D341Med (cell line): Measurements from ENCODE around the gene RHOJ.

Experiments used
- DNase-seq: peaks from one replicate; pipeline ENCODE4 v3.0.0; 2012; ENCODE audit warnings: low spot score

The RHOJ gene

GRCh38 chr14:63205866-63206265 is 1.6 kb downstream of the RHOJ start:
- no peak for DNase-seq

GRCh38 chr14:63209160-63209559 is 4.9 kb downstream of the RHOJ start:
- no peak for DNase-seq

DNA sequence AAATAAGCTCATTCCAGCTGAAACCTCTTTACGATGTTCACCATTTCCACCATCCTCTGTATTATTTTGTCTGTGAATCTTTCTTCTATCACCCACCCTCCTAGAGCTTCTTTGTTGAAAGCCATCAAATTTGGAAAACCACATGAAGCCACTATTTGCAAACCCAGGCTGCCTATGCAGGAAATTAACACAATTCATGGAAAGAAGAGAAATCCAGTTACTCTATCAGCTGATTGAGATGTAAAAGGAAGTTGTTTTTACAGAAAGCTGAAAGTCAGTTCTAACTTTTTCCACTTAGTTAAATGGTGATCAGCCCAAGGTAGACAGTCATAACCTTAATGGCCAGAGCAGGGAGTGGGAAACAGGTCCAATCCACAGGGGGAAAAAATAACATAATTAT is 6.6 kb downstream of the RHOJ start:
- no peak for DNase-seq

DNA sequence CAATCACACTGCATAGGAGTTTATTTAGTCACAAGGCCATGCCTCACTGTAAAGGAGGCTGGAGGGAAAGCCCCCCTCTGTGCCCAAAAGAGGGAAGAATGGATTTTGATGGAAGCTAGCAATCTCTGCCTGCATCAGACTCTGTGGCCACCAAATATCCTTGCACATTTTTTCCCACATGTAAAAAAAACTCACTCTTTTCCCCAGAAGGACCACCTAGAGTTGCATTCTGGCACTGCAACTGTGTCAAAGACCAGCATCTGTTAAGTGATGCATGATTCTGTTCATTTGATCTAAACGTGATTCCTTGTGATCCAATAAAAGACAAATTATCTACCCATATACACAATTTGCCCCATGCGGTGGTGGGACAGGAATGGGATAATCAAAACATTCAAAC is 8.0 kb downstream of the RHOJ start:
- DNase-seq, result no peak

DNA sequence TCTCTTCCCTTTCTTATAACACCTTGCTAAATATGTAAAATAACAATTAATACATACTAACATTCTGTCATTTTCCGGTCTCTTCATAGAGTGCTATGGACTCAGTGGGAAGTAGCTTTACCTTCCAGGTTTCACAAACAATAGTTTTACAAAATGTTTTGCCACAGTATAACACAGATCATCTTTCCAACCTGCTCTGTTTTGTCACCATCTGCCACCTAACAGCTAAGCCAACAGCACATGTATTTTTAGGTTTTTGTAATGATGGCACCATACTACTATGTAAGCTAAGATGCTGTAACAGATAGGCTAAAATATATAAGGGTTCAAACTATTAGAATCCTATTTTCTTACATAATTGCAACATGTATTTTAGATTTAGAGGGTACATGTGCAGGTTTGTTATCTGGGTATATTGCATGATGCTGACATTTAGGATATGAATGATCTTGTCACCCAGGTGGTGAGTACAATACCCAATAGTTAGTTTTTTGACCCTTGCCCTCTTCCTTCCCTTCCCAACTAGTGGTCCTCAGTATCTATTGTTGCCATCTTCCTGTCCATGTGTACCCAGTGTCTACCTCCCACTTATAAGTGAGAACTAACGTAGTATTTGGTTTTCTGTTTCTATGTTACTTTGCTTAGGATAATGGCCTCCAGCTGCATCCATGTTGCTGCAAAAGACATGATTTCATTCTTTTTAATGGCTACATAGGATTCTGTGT is 8.7 kb downstream of the RHOJ start:
- DNase-seq, result no peak

GRCh38 chr14:63214417-63215196 is 10.4 kb downstream of the RHOJ start:
- no peak for DNase-seq

DNA sequence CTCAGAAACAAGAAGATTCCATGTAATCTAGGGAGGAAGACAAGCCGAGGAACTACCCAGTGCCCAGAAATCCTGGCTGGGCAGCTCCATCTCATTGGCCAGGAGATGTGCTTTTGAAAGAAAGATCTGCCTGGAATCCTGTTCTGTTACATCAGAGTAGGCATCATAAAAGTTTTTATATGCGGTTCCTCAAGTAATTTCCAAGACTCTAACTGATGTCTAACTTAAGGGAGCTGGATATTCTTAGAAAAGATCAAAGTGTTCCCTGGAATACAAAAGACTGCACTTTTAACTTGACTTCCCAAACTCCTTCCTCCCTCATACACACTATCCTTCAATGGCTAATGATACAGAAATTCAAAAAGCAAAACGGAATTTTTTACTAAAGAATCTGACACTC is 16.3 kb downstream of the RHOJ start:
- DNase-seq, result no peak

DNA sequence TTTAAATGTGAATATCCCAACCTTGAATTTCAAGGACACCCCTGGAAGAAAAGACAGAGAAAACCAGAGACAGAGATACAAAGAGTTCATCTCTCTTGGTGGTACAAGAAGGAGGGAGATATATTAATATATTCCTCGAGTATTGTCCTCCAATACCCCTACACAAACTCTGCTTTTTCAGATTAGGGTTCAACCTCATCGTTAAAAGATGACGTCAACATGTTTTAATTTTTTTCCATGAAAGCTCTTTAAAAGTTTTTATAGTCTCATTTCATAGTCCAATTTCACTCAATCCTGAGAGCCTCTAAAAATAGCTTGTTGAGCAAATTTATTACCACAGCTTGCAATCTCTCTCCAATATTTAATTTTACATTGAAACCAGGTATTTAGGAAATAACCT is 19.4 kb downstream of the RHOJ start:
- DNase-seq, result no peak

DNA sequence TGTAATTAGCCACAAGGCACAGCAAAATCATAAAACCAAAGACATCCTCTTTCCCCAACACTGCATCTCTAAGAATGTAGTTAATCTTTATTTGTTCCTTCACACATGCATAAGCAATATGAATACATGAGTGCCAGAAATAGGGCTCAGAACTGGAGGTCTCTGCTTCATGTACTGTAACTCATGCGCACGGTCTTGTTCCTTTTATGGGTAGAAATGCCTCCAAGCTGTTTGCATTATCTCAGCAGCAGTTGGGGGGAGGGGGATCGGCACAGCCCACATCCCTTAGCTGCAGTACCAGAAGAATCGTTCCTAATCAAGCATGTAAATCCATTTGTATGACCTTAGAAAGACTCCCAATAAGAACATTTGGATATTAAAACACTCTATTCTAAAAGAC is 20.0 kb downstream of the RHOJ start:
- DNase-seq, result no peak

DNA sequence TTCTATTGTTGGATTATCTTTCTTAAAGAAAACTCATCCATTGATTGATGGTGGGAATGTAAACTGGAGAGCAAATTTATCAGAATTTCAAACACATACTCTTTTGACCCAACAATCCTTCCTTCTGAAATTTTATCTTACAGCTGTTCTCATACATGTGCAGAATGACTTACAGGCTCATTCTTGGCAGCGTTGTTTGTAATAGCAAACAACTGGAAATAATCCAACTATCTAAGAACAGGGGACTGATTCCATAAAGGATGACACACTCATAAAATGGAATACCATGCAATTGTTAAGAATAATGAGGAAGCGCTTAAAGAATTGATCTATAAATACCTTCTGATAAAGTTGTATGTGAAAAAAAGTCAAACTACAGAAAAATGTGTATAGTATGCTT is 24.0 kb downstream of the RHOJ start:
- DNase-seq, result no peak

GRCh38 chr14:63229330-63230059 is 25.3 kb downstream of the RHOJ start:
- no peak for DNase-seq

- DNase-seq, result no peak
Observed at GRCh38 chr14:63231766-63232165, 27.5 kb downstream of the RHOJ start.

- no peak for DNase-seq
Observed at GRCh38 chr14:63237791-63238190, 33.5 kb downstream of the RHOJ start.

DNA sequence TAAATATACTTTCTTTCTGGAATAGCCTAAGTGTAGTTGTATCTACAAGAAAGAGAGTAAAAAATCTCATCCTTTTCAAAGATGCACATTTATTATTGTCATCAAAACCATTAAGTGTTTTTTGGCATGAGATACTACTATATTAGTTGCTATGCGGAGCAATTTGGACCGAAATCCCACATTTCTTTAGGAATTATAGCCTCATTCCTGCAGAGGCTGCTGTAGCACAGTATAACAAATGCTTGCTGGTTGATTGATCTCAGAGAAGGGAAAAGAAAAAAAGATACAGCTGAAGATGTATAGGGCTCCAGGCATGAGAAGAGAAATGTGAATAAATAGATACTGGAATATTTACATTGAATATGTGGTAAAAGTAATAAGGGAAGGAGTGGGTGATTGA is 36.0 kb downstream of the RHOJ start:
- DNase-seq, result no peak

DNA sequence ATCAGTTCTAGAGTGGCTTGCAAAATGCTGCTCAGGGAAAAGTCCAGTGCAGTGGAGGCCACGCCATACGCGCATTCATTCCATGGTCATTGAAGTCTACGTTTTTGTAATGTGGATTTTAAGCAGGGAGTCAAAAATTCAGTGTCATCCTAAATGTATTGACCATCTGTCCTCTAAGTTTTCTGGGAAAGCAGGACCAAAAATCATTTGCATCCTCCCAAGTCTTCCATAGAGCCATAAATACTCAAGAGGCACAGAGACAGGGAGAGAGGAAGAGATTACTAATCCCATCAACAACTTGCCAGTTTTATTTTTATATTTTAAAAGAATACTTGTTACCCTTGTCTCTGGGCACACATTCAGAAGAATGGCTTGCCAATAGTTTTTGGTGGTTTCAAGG is 36.9 kb downstream of the RHOJ start:
- DNase-seq, result no peak

- no peak for DNase-seq
Observed at GRCh38 chr14:63243646-63244045, 39.4 kb downstream of the RHOJ start.

GRCh38 chr14:63245893-63246292 is 41.6 kb downstream of the RHOJ start:
- peak; percentile 54 for DNase-seq

DNA sequence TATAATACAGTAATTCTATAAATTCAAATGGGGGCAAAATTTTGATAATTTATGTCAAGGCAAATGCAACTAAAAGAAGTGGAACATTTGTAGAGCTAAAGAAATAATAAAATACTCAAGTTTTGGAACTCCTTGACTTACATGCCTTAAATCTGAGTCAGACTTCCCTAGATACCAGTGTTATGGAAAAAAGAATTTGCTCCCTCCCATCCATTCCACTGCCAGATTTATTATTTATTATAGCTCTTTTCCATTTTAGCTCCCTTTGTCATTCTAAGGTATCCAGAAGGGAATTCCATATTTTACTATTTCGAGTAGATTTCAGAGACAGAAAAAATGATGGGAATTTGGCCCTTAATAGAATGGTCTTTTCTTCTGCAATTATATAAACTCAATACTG is 44.0 kb downstream of the RHOJ start:
- no peak for DNase-seq

DNA sequence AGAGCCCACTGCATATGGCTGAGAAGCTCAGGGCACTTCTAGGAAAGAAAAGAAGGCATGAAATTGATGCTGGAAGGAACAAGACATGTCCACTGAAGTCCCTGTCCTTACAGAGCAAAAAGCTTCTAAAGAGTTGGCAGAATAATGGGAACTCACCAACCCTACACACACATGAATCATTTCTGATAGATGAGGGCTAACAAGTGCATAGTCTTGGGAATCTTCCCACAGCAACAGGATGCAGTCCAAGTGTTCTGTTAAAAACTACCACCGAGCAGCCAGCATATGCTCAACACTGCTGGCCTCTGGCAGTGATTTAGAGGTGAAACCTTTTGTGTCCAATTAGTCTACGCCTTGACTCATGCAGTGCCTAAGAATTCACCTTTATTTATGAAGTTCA is 44.8 kb downstream of the RHOJ start:
- no peak for DNase-seq

GRCh38 chr14:63257299-63257698 is 53.1 kb downstream of the RHOJ start:
- DNase-seq, result no peak

DNA sequence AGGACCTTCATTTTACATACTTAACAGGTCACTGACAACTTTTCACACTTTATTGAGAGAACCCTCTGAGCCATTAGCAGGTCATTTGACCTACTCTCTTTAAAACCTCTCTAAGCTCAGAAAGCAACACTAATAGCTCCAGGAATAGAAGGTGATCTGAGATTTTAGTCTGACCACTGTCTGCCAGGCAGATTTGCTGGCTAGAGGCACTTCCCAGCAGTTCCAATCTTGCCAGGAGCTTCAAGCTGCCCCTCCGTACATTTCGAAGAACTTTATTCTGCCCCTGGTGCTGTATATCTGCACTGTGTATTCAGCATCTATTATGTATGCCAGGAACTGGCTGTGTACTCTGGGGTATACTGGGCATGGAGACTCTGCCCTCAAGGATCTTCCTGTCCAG is 58.2 kb downstream of the RHOJ start:
- DNase-seq, result no peak

- no peak for DNase-seq
Observed at GRCh38 chr14:63266106-63266505, 61.9 kb downstream of the RHOJ start.

DNA sequence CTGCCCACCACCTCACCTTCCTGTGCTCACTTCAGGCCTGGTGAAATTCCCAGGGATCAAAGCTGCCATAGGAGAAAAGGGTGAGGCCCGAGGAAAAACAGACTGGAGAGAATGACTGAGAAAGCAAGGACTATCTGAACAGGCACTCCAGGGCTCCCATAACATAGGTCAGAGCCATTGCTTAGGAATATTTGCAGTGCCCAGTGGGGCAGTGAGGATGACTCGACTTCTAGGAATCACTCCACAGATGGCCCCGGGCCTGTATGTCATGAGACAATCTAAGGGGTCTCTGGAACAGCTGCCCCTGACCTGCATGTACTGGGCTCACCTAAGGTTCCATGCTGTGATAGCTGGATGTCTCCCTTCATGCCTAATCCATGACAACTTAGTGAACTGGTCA is 62.9 kb downstream of the RHOJ start:
- no peak for DNase-seq
